Measurements from ENCODE around the gene PHLDB3.

Gene PHLDB3

DNA sequence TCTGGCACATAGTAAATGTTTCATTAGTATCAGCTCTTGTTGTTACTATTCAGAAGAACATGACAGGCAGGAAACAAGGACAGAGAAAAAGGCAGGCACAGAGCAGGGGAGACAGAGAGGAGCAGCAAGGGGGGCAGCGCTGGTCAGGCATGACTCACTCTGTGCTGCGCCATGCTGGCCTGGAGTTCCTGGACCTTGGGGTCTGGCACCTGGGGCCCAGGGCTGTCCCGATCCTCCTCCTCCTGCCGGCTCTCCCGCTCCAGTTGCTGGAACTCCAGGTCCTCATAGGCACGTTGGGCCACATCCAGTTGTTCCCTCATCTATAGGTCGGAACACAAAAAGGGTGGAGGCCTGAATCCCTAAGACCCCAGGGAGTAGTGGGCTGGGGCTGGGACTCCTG is 7.6 kb downstream of the PHLDB3 start:
- no peak for DNase-seq

DNA sequence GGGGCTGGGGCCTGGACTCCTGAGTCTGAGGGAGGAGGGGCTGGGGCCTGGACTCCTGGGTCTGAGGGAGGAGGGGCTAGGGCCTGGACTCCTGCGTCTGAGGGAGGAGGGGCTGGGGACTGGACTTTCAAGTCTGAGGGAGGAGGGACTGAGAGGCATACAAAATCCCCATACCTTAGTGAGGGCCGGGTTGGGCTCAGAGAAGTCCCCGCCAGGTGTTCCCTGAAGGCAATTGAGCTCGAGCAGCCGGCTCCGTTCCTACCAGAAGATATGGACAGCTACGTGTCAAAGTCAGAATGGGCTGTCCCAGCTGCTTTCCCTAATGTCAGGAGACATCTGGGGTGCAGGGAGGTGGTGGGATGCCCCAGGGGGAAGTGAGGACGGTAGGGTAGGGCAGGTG is 9.5 kb downstream of the PHLDB3 start:
- no peak for DNase-seq

DNA sequence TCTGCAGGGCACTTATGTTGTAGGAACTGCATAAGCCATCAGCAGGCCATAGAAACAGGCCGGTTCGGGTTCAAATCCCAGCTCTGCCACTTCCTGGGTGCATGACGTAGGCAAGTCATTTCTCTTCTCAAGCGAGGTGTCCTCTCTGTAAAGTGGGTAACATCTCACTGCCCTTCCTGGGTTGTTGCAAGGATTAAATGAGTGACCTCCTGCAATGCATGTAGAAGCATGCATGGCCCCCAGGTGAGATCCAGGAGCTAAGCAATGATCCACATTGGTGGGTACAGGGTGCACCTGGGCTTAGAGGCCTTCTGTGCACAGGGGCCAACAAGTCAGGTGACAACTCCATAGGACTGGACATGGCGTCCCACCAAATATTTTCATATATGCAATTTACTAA is 13.8 kb downstream of the PHLDB3 start:
- no peak for DNase-seq

DNA sequence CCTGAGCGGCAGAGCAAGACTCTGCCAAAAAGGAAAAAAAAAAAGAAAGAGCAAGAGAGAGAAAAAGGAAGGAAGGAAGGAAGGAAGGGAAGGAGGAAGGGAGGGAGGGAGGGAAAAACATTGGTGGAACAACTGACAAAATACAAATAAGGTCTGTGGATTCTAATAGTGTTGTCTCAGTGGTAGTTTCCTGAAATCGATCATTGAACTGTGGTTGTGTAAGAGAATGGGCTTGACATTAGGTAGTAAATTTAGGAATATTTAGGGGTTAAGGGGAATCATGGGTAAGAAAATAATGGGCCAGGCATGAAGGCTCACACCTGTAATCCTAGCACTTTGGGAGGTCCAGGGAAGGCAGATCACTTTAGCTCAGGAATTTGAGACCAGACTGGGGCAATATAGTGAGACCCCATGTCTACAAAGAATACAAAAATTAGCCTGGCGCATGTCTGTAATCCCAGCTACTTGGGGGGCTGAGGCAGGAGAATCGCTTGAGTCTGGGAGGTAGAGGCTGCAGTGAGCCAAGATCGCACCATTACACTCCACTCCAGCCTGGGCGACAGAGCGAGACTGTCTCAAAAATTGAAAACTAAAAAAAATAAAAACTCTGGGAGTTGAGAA is 14.5 kb downstream of the PHLDB3 start:
- no peak for DNase-seq

DNA sequence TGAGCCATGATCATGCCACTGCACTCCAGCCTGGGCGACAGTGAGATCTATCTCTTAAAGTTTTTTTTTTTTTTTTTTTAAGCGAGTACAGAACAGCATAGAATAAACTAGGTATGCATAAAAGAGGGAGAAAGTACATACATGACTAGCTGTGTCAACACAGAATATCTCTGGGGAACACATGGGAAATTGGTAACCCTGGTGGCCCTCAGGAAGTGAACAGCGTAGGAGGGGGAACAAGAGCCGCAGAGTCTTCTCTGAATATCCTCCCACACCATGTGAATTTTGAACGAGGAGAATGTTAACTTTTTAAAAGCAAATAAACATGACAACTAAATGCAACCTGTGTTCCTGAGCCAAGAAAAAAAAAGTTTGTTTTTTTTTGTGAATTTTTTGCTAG is 15.2 kb downstream of the PHLDB3 start:
- DNase-seq: no peak

DNA sequence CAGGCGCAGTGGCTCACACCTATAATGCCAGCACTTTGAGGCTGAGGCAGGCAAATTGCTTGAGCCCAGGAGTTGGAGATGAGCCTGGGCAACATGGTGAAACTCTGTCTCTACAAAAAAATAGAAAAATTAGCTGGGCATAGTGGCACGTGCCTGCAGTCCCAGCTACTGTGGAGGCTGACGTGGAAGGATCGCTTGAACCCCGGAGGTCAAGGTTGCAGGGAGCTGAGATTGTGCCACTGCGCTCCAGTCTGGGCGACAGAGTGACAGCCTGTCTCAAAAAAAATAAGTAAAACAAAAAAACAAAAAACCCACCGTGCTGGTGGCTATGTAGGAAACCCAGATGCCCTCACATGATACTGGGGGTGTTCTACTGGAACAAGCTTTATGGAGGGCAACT is 16.4 kb downstream of the PHLDB3 start:
- no peak for DNase-seq

DNA sequence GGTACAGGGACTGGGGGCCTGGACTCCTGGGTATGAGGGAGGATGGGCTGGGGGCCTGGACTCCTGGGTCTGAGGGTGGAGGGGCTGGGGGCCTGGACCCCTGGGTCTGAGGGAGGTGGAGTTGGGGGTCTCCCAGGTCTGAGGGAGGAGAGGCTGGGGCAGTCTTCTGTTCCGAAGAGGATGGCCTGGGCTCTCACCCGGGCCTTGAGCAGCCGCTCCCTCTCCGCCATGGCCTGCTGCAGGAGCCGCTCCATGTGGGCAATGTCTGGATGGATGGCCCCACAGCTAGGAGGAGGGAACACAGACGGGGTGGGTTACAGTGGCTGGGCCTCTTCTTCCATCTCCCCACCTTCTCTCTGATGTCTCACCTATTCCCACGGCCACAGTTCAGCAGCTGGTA is 18.1 kb downstream of the PHLDB3 start:
- no peak for DNase-seq

DNA sequence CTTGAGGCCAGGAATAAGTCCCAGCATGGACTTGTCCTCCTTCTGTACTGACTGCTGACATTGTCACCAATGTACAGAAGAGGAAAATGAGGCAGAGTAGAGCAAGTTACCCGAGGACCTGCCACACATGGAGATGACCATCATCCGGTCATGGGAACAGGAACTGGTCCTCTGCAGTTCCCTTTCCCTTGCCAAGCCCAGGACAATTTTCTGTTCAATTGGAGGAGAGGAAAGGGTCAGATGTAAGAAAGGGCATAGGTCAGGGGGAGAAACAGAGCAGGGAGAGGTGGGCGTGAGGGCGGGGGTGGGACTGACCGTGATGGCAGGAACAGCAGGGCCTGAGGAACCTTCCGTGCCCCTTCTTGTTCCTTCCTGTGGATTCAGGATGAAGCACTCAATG is 18.6 kb downstream of the PHLDB3 start:
- no peak for DNase-seq

DNA sequence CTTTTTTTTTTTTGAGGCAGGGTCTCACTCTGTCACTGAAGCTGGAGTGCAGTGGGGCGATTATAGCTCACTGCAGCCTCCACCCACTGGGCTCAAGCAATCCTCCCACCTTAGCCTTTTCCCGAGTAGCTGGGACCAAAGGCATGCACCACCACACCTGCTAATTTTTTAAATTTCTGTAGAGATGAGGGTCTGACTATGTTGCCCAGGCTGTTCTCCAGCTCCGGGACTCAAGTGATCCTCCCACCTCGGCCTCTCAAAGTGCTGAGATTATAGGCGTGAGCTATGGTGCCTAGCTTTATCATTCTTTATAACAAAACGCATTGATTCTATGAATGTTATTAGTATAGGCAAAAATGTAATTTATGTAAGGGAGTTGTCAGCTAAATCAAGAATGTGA is 21.3 kb downstream of the PHLDB3 start:
- DNase-seq: no peak

DNA sequence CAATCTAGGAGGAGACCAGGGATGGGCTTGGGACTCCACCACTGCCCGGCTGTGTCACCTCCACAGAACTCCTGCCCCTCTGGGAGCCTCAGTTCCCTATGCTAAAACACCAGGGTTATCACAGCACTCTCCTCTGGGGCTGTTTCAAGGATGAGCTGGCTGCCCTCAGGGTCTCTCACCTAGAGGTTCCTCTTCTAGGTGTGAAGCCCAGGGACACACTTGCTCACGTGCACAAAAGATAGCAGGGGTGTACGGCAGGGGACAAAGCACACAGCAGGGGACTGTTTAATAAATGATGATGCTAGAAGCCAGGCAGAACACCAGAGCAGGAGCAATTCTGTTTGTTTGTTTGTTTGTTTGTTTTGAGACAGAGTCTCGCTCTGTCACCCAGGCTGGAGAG is 22.4 kb downstream of the PHLDB3 start:
- DNase-seq: no peak

DNA sequence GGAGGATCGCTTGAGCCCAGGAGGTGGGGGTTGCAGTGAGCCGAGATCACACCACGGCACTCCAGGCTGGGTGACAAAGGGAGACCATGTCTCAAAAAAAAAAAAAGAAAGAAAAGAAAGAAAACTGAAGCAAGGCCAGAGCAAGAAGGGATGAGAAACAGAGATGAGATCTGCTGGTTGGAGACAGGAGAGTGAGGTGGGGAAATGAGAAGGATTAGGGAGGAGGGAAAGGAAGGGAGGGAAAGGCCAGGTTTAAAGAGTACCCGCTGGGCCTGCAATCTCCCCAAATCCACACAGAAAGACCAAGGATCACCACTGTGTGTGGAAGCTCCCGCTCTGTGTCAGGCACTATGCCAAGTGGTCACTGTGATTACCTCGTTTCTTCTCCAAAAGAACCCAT is 22.8 kb downstream of the PHLDB3 start:
- DNase-seq: no peak

DNA sequence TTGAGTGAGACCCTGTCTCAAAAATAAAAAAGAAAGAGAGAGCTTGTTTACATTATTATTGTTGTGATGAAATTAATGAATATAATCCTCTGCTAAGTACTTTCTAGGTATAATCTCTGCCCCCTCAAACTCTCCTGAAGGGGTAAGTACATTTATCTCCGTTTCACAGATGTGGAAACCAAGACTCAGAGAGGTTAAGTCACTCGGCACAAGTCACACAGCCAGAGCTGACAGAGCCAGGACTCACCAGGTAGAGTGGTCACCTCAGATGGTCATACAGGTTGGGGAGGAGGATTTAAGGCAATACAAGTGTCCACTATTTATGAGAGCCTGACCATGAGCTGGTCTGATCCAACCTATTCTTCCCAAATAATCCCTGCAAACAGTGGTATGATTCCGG is 24.0 kb downstream of the PHLDB3 start:
- DNase-seq: no peak

DNA sequence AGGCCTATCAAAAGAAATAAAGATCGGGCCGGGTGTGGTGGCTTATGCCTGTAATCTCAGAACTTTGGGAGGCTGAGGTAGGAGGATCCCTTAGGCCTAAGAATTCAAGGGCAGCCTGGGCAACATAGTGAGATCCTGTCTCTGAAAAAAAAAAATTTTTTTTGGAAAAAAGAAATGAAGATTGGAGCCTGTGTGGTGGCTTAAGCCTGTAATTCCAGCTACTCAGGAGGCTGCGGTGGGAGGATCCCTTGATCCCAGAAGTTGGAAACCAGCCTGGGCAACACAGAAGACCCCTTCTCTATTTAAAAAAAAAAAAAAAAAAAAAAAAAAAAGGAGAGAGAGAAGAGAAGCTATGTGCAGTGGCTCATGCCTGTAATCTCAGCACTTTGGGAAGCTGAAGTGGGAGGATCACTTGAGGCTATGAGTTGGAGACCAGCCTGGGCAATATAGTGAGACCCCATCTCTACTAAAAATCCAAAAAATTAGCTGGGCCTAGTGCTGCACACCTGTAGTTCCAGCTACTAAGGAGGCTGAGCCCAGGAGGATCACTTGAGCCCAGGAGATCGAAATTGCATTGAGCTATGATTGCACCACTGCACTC is 24.5 kb downstream of the PHLDB3 start:
- no peak for DNase-seq

DNA sequence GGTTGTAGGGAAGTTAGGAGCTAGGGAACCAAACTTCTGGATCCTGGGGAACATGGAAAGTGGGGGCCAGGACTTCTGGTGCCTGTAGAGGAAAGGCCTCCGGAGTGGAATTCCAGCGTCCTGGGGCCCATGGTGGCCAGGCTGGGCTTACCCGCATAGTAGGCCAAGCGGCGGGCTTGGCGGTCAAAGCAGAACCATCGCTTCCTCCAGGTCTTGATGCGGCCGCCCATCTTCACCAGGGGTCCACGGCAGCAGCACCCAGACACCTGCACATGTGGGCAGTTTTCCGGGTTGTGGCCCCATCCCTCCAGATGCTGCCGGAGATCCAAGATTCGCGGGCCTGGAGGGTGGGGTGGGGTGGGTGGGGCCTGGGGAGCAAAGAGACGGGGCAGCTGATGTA is 25.3 kb downstream of the PHLDB3 start:
- DNase-seq: no peak

DNA sequence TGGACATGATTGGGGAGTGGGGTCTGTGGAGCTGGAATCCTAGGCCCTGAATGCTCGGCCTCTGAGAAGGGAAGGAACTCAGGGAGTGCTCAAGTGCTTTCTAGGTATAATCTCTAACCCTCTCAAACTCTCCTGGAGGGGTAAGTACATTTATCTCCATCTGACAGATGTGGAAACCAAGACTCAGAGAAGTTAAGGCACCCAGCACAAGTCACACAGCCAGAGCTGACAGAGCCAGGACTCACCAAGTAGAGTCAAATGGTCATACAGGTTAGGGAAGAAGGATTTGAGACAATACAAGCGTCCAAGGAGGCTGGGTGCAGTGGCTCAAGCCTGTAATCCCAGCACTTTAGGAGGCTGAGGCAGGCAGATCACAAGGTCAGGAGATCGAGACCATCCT is 26.2 kb downstream of the PHLDB3 start:
- DNase-seq: no peak

DNA sequence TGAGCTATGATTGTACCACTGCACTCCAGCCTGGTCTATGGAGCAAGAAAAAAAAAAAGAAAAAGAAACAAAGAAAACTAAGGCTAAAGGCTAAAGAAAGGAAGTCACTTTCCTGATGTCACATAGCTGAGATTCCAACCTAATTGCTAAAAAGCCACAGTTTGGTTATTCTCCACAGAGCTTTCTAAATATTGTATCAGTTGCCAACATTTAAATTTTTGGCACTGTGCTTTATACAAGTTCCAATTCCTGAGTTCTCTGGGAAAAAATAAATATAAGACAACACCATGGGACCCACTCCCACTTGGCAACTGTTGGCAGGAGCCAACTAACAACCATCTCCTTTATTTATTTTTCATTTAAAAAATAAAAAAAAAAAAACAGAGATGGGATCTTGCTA is 27.9 kb downstream of the PHLDB3 start:
- DNase-seq: no peak

DNA sequence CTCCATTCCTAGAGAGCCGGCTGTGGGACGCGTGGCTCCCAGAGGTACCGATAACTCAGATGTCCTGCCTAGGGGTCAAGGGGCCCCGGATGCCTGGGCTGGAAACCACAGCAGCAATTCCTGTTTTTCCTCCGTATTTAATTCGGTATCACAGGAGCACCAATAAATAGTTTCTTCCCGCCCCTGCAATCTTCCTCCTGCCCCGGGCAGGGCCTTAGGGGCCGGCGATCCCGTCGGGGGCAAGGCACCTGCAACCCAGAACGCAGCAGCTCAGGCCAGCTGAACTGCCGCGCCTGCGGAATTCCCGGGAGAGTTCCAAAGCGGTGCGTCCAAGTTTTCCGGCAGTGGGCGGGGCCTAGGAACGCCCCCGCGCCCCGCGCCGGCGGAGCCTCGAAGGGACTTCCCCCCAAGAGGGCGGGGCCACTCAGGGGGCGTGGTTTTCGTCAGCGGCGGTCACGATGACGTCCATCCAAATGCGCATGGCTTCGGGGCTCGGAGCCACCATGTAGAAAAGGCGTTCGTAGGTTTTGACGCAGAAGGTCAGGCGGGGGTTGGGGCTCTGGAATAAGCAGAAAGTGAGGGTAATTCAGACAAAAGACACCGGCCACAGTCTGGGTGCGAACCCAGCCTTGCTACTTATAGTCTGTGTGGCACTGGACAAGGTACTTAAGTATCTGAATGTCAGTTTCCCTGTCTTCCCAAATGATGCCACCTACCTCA is 29.4 kb downstream of the PHLDB3 start:
- peak; percentile 94 for DNase-seq

DNA sequence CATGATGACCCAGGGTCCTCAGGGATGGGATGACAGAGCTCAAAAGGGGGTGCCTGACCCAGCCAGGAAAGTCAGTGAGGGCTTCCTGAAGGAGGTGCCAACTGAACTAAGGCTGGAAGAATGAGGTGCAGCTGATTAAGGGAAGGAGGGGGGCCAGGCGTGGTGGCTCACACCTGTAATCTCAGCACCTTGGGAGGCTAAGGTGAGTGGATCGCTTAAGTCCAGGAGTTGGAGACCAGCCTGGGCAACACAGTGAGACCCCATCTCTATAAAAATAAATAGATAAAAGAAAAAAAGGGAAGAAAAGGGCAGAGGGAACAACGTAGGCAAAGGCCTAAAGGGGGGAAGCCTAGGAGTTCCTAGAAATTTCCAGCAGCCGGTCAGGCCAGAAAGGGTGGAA is 30.1 kb downstream of the PHLDB3 start:
- no peak for DNase-seq

DNA sequence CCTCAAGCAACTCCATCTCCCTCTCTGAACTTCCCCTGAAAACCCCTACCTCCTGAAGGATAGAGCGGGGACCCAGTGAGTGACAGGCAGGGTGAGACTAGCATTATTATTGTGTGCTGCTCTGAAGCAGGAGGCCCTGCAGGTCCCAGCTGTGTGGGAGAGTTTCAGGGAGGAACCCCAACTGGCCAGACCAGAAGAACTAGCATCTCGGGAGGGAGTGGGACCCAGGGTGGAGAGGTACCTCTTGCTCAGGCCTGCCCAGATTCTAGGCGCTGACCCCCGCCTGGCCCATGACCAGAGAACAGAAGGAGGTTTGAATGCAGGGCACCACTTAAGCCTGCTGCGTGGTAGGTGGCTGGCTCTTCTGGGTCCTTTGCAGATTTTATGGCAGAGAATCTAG is 33.5 kb downstream of the PHLDB3 start:
- no peak for DNase-seq

DNA sequence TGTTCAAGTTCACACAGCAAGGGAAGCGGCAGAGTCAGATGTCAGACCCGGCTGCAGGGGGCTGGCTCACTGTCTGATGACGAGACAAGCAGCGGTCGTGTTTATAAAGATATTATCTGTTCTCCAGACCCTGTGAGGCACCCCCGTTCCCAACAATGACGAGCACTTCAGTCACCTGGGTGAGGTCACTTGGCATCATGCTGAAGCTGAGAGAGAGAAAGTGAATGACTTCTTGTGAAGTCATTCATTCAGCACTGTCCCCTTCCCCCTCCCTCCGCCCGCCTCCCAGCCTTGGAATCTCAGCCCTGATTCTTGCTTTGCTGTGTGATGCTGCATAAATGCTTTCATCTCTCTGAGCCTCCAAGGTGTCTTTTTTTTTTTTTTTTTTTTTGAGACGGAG is 34.3 kb downstream of the PHLDB3 start:
- no peak for DNase-seq

DNA sequence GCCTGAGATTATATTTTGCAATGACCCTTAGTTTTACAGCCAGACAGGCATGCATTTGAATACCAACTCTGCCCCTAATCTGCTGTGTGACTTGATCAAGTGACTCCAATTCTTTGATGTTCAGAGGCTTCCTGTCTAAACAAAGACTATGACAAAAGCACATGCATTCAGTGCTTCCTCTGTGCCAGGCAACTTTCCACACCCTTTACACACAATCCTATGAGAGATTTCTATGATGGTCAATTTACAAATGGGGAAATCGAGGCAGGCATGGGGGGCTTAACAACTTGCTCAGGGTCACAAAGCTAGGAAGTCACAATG is 35.4 kb downstream of the PHLDB3 start:
- DNase-seq: no peak

DNA sequence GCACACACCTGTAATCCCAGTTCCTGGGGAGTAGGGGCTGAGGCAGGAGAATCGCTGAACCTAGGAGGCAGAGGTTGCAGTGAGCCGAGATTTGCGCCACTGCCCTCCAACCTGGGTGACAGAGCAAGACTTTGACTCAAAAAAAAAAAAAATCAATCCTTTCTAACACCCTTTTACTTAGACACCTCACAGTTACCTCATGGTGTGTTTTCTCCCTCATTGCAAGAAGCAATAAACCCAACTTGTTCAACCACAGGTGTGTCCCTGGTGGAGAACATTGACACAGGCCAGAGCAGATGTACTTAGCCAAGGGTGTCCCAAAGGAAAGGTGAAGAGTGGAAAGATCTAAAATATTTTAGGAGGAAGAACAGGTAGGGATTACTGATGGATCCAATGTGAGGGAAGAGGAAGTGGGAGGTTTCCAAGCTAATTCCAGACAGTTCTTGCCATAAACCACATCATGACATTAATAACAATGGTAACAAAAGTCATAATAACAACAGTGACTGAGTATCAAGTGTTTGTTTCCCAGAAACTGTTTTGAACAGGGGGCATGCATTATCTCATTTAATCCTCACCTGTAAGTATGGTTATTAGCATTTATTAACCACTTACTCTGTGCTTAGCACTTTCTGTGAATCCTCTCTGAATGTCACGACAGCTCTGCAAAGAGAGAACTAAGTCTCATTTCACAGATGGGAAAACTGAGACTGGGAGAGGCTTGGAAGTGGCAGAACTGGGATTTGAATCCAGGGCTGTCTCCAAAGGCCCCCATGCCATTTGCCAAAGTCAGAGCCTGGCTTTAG is 36.0 kb downstream of the PHLDB3 start:
- no peak for DNase-seq

DNA sequence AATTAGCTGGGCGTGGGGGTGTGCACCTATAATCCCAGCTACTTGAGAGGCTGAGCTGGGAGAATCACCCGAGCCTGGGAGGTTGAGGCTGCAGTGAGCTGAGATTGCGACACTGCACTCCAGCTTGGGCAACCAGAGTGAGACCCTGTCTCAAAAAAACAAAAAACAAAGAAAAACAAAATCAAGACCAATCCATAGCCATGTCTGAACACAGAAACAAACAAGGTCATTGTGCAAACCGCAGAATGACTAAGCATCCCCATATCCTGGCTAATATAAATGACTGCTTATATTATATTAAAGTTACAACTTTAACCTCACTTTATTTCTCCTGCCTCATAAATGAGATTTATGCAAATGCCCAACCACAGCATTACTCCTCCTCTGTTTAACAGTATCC is 36.8 kb downstream of the PHLDB3 start:
- no peak for DNase-seq

DNA sequence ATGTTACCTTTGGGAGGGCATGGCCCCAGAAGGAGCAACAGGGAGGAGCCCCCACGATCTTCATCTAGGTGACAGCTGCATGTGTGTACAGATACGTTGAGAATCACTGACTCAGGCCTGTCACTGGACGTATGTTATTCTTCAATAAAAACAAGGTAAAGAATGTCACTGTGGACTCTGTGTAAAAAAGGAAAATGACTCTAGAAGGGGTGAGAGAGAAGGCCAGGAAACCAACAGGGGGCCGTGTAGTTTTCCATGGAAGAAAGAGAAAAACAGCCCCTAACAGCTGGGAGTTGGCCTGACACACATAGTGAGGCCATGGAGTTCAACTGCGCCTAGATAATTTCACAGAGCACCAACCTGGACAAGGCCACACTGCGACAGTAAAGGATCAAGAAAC is 37.3 kb downstream of the PHLDB3 start:
- no peak for DNase-seq

All from retina (tissue), 1 donor.